HG03439 (cell line): ENCODE measurements around the gene MZB1.
"Not testable (repeated sequence)": the region's sequence is repeated elsewhere in the genome, so short reads cannot be mapped to it uniquely, and the experiment has no call there.

ENCODE experiments used
- ATAC-seq: cut with Tn5 transposase; IDR thresholded peaks from one replicate; pipeline ENCODE4 v1.9.1; 2021; ENCODE audit warnings: mild to moderate bottlenecking, moderate library complexity; ENCODE audit not compliant: unreplicated experiment

MZB1 gene

DNA sequence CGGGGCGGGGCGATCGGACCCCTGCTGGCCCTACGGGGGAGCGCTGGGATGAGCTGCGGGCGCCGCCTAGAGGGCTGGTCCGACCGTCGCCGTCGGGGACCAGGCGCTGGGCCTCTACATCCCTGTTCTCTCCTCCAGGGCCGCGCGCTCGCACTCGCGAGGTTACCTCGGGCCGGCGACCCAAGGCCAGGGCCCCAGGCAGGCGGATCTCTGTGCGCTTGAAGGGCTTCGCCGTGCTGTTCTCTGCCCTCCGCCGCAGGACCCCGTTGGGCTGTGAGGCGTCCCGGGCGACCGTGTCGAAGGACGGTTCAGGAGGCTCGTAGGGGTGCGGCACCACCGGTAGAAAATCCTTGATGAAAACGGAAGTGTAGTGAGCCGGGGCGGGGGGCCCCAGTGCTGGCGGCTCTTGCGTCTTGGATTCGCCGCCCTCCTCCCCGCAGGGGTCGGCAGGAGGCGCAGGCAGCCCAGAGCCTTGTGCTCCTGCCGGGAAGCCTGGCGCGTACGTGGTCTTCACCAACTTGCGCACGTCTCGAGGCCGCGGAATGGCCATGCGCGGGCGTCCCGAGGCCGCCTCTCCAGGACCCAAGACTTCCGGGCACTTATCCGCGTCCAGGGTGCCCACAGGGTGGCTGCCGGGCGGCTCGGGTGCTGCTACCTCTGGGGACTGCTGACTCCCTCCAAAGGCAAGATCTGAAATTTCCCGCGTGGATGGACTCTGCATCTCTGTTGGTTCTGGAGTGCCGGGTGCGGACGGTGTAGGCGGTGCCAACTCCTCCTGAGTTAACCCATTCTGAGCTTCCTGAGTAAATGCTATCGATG lies 3.2 kb upstream of the MZB1 start:
- peak; percentile 38 for ATAC-seq

GRCh38 chr5:139392324-139392677 lies 2.6 kb upstream of the MZB1 start:
- ATAC-seq, result no peak

DNA sequence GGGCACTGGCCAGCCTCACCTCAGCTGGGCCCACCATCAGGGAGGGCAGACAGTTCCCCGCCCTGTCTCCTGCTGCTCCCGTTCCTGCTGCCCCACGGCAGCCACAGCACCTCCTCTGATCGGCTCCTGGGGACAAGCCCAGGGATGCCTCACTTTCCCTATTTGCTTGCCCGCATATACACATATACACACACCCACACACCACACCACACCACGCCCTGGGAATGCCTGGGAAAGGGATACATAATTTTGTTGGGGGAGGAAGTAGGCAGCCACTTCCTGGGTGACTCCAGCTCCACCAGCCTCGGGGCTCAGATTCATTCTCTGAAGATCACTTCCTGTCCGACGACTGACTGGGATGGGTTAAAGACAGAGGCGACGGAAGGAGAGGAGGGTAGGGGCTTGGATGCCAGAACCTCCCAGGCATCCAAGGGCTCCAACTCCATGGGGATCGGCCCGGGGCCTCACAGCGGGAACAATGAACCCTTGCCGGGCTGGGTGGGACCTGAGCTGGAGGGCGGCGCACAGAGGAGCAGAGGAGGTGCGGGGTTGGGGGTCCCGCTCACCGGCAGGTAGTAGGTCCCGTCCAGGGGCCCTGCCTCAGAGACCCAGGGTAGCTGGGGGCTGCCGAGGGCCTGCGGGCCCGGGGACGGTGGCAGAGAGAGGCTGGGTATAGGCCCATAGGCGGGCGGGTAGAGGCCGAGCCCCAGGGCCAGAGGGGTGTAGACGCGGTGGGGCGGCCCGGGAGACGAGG lies 2.0 kb upstream of the MZB1 start:
- ATAC-seq, result no peak

DNA sequence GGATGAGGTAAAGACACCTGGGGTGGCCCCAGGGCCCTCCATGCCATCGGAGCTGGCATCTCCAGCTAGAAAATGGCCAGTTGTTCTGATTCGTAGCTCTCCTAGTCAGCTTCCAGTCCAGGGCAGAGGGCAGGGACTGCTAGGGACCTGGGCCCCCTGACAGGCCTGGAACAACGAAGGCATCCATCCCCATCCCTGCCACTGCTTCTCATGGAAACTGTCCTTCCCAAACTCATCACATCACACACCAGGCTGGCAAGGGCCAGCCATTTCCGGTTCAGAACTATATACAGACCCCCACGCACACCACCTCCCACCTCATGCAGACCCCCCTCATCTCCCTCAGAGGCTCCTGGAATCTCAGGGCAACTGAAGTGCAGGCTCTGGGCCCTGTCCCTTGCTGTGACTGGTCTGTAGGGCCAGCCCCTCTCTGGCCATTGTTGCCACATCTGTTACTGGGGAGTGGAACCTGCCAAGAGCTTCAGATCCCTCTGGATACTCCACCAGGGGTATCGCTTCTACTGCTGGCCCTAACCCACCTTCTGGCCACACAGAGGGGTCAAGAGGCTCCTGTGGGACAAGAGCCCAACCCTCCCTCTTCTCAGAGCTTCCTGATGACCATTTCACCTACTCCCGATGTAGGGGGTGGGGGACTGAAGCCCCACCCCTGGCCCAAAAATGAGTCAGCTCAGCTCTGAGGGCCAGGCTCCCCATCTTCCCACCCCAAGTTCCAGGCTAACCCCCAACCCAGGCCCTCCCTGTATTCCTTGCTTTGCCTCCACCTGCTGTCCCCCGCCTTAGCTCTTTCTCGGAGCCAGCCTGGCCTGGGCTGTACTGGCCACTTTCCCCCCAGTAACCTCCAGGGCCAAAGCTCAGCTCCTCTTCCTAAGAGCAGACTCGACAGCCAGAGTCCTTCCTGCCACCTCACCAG lies 1.2 kb upstream of the MZB1 start:
- ATAC-seq, result no peak

DNA sequence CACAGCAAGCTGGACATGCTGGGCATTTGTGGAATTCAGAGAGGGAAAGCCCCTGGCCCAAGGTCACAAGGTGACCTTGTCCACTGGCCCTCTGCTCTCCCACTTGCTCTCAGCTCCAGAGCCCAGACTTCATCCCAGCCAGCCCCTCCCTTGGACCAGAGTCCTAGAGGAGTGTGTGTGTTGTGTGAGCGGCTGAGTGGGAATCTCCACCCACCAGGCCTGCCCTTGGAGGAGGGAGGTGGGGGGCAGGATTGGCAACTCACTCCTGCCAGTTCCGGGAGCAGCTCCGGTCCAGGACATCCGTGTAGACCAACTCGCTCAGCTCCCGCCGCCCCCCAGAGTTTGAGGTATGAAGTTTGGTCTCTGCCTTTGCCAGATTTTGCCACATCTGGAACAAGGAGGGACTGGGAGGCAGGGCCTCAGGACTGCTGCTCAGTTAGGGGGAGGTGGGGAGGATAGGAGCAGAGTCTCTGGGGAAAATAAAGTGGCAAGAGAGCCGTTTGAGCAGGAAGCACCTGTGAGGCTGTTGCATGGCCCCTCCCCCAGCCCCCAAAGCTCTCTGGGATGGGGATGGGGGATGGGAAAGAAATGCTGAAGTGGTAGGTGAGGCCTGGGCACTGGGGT lies 1.4 kb downstream of the MZB1 start:
- ATAC-seq, result no peak

DNA sequence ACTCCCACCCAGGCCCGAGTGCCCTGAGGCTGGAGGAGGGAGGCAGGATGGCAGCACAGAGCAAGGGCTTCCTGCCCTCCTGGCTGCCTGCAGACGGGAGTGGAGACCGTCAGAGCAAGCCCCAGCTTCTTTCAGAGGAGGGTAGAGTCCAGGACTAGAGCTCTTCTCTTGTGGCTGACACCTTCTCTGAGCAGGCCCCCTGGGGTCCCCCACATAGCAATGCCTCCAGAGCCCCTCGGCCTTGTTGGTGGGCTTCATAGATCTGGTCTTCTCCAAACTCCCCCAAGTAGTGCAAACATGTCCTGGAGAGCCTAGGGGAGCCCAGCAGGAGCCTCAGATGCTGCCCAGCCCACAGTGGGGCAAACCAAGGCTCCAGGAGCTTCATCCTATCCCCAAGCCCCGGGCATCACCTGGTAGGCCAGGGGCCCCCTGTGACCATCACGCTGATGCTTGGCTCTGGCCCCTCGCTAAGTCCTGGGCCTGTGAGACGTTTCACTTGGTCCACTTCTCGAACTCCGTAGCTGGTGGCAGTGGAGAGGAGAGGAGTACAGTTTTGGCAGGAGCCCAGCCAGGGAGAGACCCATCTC lies 2.0 kb downstream of the MZB1 start:
- no peak for ATAC-seq

DNA sequence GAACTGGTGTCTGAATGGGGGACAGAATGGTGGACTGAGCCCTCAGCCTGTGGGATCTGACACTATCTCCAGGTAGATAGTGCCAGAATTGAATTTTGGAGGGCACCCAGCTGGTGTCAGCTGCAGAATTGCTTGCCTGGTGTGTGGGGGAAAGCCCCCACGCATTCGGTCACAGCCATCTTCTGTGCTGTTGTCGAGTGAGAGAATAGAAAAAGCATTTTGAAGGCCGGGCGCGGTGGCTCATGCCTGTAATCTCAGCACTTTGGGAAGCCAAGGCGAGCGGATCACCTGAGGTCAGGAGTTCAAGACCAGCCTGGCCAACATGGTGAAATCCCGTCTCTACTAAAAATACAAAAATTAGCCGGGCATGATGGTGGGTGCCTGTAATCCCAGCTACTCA lies 2.8 kb downstream of the MZB1 start:
- not testable (repeated sequence) for ATAC-seq

DNA sequence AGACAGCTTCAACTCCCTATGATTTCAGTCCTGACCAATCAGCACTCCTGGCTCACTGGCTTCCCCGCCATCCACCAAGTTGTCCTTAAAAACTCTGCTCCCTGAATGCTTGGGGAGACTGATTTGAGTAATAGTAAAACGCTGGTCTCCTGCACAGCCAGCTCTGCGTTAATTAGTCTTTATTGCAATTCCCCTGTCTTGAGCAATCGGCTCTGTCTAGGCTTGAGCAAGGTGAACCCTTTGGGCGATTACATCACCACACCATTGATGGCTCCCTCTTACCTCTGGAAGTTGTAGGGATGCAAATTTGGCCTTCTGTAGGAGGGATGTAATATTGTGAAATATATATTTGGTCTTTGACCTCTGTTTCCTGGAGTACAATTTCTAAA lies 3.7 kb downstream of the MZB1 start:
- ATAC-seq, result no peak

DNA sequence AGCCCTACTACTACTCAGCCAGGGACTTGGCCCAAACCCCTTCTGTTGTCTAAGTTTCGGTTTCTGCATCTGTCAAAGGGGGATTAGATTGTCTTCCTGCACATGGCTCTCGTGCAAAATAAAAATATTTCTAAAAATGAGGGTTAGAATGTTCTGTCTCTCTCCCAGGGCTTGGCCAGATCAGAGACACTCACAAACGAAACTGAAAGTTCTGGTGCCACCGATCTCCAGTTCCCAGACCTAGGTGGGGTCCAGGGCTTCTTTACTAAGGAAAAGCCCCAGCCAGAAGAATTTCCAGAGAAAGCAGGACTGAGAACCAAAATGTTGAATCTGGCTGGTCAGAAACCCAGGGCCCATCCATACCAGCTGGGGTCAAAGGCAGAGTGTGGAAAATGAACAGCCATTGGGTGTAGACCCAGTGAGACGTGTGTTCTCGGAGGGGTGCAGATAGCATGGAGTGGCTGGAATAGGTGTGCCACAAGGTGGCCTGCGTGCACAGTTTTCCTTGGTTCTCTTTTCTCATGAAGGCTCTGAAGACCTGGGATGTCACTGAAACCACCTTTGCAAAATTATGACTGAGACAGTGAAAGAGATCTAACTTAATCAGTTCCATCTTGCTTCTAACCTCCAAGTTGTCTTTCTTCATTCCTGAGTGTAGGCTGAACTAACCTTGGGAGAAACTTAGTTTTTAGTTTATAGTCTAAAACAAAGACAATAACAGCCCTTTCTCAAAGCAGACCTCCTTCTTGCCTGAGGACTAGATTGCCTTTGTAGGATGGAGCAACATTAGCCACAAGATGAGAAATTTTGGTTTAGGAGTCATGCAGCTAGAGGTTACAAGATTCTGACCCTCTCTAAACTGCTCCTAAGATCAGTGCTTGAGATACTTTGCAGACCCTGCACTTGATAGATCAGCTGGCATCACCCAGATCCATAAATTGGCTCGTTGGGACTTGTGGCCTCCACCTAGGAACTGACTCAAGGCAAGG lies 4.4 kb downstream of the MZB1 start:
- ATAC-seq, result no peak

DNA sequence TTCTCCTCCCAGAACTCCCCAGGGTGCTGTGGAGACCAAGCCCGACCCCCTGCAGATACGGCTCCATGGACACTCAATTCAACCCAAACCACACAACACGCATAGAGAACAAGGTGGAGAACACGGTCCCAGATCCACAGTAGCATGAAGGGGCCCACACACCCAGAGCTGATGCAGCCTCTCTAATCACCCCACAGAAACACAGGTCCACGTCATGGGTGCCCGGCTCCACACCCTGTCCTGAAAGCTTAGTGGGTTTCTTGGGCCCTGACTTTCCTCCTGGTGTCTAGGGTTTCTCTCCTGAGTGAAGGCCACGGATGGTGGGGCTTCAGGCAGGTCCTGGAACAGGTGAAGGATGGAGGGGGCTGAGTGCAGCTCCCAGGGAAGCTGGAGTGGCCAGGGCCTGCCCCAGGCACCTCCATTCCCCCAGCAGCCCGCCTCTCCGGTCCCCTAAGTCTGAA lies 5.1 kb downstream of the MZB1 start:
- ATAC-seq, result no peak

- ATAC-seq, result no peak
Measured at GRCh38 chr5:139383993-139384590, 5.6 kb downstream of the MZB1 start.

GRCh38 chr5:139383275-139383992 lies 6.3 kb downstream of the MZB1 start, which contains the start of gene SLC23A1:
Gene SLC23A1, minus strand, starts transcription at chr5:139383297. Its CDS starts 44 bp downstream, at chr5:139383253.
- no peak for ATAC-seq

- no peak for ATAC-seq
Measured at GRCh38 chr5:139382807-139383206, 6.9 kb downstream of the MZB1 start.

DNA sequence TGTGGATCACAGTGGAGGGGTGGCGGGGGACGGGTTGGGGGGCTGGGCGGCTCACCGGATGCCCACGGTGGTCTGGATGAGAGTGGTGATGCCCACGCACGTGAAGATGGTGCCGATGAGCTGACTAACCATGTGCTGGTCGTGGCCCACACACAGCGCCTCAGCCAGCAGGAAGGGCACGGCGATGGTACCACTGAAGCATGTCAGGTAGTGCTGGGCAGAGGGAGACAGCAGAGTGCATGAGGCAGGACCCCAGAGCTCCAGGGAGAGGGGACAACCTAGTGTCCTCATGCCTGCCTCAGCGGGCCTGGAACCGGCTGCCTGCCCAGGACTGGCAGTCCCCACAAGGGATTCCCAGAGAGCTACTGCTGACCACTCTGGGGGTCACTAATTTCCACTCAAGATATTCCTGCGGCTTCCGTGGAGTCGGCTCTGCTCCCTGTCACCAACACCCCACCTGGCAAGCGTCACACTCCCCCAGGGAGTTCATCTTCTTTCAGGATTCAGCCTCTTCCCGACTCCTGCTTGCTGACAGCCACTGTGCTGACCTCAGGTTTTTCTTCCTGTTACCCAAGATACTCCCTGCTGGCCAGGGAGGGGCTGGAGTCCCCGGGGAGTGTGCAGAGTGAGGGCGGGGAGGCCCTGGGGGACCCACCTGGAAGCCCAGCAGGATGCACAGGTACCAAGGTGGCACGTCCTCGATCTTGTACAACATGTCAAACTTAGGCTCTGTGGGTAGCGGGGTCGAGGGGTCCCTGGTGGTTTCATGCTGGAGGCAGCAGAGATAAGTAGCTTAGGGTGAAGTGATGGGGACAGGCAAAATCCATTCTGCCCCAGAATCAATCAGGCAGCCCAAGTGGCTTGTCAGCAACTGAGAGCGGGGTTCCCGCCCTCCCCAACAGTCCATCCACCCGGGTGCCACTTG lies 7.6 kb downstream of the MZB1 start:
- ATAC-seq, result no peak

- ATAC-seq, result no peak
Measured at GRCh38 chr5:139379626-139380449, 9.9 kb downstream of the MZB1 start.

DNA sequence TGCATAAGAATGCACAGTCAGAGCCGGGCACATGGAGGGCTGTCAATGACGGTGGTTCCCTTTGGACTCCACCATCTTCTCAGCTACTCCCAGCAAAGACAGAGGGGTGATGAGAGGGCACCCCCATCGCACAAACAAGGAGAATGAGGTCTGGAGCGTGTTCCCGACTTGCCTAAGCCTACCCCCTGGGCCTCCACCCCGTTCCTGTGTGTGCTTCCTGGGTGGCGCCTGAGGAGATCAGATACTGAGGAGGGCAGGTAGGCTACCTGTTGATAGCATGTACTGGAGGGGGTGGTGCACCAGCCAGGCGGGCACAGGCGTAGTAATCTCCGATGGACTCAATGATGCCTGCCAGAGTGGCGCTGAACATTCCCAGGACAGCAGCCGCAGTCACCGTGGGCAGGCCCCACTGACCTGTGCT lies 10.8 kb downstream of the MZB1 start:
- no peak for ATAC-seq
